GOT3 (cell line): ENCODE results near the gene C1orf122.
A peak's percentile ranks its signal among the peaks of the same experiment; 100 is the strongest.

ENCODE experiments used
- DNase-seq: peaks from one replicate; lab custom pipeline; 2025; ENCODE audit warnings: mixed read lengths; lab: John Stamatoyannopoulos, UW

Gene C1orf122

DNA sequence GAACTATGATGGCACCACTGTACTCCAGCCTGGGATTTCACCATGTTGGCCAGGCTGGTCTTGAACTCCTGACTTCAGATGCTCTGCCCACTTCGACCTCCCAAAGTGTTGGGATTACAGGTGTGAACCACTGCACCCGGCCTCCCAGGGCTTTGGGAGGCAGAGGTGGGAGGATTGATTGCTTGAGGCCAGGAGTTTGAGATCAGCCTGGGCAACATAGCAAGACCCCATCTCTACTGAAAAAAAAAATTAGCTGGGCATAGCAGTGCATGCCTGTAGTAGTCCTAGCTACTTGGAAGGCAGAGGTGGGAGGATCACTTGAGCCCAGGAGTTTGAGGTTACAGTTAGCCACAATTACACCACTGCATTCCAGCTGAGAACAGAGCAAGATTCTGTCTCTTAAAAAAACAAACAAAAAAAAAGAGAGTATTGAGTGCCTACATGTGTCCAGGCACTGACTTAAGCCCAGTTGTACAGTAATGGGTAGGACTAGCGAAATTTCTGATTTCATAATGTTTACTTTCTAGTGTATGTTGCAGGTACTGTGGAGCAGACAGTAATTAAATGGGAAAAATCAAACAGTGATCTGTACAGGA is 9.7 kb upstream of the C1orf122 start:
- DNase-seq, result no peak

DNA sequence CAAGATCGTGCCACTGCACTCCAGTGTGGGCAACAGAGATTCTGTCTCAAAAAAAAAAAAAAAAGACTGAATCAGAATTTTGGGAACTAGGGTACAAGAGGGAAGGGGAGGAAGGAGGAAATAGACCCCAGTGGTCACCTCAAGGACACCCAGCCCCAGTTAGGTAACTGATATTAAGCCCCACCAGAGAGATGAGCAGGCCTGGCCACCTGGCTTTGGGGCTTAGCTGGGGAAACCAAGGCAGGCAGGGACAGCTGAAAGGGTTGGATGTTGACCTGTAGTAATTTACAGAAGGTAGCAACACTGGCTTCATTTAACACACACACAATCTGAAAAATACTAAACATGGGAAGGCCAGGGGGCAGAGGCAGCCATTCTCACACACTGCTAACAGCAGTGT is 5.2 kb upstream of the C1orf122 start:
- no peak for DNase-seq

DNA sequence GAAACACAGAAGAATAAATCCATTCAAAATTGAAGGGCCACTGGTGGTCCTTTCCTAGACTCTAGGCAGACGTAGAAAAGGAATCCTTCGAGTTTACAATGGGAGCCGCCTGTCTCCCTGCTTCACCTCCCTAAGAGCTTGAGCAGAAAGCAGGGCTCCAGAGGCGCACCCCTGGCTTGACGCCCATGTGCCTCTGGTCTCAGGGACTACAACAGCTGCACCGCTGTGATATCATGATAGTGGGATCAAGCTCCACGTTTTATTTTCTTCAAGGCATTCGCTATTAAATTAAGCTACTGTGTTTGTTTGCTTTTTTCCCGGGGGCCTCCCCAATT is 403 bp upstream of the C1orf122 start:
- no peak for DNase-seq

DNA sequence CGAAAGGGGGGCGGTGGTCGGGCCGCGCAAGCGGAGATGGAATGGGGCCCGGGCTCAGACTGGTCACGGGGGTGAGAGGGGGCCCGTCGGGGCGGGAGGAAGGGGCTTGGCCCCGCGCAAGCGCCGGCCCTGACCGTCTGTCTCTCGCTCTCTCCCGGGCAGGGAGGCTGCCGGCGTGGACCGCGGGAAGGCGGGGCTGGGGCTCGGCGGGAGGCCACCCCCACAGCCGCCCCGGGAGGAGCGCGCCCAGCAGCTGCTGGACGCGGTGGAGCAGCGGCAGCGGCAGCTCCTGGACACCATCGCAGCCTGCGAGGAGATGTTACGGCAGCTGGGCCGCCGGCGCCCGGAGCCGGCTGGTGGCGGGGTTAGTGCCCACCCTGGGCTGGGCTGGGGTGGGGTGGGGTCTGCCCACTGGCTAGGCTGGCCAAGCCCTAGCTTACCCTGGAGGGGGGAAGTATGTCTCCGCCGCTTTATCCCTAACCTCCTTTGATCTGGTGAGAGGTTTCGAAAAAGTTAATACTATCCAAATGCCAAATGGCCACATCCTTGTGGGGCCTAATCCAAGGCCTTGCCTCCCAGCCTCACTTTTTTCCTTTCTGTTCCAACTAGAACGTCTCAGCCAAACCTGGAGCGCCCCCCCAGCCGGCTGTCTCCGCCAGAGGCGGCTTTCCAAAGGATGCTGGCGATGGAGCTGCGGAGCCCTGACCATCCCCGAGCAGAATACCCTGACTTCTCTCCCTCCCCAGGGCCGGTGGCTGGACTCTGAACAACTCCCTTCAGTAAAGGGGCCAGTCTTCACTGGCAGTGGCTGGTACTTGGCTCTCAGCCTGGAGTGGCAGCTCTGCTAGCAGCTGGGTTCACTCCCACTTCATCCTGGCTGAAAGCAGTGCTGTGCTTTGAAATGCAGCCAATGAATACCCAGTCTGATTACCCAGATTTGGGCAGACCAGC is 1.1 kb downstream of the C1orf122 start:
- DNase-seq, result peak; percentile 70

DNA sequence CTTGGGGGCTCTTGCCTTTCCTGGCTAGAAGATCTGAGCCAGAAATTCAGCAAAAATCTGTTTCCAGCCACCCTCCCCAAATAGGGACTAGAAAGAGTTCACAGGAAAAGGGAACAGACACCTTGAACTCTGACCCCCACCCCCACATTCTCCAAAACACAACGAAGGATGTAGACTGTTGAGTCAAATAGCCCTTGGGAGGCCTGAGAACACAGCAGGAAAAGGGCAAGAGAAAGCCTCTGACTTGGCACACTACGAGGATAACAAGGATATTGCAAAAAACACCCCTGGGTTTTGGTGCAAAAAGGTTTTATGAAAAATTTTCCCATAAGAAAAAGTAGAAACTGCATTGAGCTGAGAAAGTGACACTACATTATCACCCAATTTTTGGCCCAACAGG is 2.4 kb downstream of the C1orf122 start:
- no peak for DNase-seq

DNA sequence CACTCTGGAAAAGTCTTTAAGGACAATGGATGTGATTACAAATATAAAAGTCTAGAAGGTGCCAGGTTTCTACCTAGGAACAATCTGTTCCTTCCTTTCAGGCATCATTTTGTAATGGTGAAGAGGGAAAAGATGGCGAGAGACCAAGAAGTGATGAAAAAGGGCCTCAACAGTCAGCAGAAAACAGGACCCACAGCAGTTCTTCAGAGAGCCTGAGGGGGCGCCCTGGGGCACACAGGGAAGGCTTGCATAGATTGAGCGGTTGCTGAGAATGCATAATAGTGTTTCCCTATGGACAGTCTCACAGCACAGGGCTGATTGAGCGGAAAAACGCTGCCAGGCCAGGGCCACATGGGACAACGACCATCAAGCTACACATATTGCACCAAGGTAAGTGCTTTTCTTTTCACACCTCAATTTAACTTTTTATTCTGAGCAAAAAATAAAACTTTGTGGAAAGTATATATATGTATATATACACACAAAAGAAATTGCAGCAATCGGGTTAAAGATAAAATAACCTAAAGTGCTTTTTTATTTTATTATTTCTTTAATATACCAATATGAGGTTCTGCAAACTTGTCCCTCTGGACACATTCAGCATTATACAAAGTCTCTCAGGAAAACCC is 3.6 kb downstream of the C1orf122 start:
- no peak for DNase-seq

DNA sequence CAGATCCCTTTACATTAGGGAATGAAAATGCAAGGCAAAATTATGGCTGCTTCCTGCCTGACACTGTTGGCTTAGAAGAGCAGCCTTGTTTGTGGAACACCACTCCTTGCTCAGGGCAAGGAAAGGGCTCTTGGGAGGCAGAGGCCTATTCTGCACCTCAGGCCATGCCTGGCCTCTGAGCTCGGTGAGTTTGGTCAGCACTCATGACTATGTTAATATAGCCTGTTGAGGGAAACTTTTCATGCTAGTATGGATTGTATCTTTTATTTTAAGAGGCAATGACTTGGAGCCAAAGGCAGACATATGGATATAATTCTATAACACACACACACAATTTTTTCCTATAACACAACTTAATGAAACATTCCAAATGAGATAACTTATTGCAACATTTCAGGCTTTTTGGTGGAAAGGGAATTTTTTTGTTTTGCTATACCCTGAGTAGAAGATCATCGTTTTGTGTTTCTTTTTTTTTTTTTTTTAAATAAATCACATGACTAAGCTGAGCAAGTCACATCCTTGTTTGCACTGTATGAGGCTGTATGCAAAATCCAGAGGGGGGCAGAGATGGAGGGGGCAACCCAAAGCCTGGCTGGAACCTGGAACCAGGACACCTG is 6.0 kb downstream of the C1orf122 start:
- DNase-seq, result no peak

DNA sequence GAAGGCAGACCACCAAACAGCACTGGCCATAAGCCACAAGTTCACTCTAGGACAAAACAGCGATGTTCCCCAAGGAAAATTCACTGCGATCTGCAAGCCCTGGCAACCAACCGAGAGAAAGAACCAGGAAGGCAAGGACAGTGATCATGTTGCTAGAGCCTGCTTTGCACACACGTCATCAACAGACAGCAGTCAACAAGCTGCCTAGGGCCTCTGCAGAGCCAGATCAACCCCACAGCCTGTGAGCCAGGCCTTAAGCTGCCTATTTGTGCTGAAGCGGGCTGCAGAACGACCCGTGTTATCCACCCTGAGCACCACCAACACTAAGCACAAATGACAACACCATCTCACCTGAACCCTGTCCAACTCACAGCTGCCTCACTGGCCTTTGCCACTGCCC is 6.7 kb downstream of the C1orf122 start:
- no peak for DNase-seq

DNA sequence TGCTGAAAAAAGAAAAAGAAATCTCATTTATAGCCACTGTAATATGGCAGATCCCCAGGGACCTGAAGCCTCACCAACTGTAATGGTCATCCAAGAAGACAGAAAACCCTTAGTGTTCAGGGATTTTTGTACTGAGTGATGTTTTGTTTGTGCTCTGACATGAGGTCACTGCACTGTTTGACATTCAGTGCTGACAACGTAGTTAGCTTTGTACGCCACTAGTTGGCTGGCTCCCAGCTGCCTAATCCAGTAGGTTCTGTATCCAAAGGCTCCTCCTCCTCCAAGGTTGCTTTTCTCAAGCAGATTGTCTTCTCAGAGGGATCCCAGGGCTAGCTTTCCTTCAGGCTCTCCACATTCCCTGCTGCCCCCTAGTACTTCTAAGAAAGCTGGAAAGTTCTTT is 9.9 kb downstream of the C1orf122 start:
- DNase-seq, result no peak

DNA sequence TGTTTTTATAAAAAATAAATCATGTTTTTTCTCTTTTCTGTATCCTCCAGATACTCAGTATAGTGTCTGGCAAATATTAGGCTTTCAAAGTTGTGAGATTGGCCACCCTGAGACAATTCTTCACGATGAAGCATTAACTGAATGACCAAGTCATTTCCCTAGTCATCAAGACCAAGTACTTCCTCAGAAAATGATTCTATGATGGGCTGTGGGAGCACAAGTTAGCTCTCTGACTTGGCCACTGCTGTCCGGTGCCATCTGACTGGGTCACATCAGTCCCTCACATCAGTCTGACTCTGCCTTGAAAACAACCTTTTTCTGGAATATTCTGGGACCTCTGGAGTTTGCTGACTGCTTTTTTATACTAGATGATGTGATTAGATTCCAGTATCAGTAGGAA is 13.9 kb downstream of the C1orf122 start:
- no peak for DNase-seq

DNA sequence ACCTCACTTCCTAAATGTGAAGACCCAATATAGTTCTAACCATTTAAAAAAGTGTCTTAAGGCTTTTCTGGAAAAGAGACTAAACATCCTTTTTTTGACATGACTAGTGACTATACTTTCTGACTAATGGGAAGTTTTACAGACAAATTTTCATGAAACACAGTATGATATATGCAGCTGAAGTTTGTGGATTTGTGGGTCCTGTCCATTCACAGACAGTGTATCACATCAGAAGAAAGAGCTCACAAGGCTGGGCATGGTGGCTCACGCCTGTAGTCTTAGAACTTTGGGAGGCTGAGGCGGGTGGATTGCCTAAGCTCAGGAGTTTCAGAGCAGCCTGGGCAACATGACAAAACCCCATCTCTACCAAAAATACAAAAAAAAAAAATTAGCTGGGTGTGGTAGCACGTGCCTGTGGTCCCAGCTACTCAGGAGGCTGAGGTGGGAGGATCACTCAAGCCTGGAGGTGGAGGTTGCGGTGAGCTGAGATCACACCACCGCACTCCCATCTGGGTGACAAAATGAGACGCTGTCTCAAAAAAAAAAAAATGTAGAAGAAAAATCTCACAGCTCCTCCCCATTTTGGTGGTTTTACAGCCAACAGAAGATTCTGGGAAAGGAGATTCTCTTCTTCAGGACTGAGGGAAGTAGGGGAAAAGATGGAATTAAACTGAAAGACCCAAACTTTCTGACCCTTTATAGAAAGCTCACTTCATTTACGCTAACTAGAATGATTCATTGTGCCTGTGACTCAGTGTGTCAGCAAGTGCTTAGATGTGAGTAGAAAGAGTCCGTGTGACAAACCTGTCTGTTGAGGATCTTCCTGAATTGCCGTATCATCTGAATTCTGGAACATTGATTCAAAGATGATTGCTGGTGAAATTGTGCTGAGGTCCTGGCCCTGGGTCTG is 15.6 kb downstream of the C1orf122 start:
- DNase-seq, result no peak

DNA sequence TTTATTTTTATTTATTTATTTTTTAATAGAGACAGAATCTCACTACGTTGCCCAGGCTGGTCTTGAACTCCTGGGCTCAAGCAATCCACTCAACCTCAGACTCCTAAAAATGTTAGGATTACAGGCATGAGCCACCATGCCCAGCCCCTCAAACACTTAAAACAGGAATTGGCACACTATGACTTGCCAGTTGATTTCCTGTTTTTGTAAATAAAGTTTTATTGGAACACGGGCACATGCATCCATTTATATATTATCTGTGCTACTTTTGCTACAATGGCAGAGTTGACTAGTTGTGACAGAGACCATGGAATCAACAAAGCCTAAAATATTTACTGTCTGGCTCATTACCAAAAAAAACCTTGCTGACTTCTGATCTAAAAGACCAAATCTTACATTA is 16.4 kb downstream of the C1orf122 start:
- DNase-seq, result no peak

DNA sequence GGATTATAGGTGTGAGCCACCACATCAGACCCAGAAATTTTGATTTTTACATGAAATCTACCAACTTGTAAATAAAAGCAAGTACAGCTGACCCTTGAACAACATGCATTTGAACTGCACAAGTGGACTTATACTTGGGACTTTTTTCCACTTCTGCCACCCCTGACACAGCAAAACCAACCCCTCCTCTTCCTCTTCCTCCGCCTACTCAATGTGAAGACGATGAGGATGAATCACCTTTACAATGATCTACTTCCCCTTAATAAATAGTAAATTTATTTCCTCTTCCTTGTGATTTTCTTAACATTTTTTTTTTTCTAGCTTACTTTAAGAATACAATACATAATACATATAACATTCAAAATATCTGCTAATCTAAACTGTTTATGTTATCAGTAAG is 17.9 kb downstream of the C1orf122 start:
- no peak for DNase-seq

DNA sequence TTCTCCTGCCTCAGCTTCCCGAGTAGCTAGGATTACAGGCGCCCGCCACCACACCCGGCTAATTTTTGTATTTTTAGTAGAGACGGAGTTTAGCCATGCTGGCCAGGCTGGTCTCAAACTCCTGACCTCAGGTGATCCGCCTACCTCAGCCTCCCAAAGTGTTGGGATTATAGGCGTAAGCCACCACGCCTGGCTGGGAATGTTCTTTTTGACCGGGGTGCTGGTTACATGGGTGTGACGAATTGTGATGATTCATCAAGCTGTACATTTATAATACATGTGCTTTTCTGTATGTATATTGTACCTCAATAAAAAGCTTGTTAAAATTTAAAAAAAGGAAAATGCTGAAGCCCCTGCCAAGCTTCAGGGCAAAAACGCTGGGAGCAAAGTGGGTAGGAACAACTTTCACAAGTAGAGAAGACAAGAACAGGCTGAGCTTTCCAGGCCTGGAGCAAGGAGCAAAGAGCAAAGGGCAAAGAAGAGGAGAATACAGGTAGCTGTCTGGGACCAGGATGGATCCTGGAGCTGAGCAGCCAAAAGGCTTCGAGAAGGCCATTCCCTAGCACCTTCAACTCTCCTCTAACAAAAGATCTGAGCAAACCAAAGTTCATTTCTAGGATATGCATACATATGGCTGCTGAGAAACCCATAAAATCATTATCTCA is 21.0 kb downstream of the C1orf122 start:
- no peak for DNase-seq

DNA sequence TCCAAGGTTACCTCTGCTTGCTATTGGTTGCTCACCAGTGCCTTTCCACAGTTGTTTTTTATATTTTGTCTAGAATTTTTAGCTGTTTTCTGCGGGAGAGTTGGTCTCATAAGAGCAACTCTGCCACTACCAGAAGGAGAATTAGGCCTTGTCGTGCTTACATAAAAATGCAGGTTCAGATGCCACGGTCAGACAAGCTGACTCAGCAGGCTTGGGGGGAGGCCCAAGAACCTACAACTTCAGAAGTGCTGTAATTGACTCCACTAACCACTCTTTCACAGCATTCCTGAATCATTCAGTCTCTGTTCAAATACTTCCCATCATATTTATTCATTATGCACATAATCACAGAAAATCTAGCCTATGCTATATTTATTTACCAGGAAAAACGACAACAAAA is 23.5 kb downstream of the C1orf122 start:
- DNase-seq, result no peak

DNA sequence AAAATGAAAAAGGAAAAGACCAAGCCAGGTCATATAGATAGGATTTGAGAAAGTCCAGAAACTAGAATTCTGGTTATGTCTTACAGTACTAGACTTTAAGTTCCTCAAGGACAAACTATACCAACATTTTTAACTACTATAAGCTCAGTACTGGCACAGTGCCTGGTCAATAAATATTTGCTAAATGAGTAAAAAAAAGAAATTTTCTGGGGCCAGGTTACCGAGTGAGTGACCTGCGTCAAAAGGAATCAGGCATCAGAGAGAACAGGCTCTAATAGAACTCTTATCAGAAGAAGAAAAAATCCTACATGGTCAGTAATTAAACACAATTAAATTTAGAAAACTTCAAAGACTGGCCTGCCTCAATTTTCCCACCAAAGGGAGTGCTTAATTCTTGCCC is 24.2 kb downstream of the C1orf122 start:
- DNase-seq, result no peak

DNA sequence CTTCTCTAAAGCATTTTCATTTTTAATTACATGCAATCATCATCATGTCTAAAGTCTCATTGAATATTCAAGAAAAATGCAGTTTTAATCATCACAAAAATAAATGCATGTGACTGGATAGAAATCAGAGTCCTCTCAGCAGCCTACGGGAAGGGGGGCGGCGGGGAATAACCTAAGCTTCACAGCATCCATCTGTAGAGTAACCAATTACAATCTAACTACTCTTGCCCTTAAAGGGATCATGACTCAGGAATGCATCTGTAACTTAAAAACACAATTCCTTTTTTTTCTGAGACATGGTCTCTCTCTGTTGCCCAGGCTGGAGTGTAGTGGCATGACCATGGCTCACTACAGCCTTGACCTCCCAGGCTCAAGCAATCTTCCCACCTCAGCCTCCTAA is 29.2 kb downstream of the C1orf122 start:
- DNase-seq, result no peak

DNA sequence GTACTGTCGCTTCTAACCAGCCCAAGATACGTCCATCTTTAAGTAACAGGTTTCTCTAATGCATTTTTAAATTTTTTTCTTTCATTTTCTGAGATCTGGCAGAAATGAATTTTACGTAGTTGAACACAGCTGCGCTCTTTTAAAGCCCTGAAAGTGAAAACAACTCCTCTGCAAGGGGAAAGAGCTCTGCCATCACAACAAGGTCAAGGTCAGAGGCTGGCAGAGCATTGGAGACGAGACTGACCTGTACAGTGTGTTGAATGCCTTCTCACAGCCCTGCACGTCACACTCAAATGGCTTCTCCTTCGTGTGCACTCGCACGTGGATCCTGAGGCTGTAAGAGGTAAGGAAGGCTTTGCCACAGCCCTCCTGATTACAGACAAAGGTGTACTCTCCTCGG is 32.1 kb downstream of the C1orf122 start:
- no peak for DNase-seq

DNA sequence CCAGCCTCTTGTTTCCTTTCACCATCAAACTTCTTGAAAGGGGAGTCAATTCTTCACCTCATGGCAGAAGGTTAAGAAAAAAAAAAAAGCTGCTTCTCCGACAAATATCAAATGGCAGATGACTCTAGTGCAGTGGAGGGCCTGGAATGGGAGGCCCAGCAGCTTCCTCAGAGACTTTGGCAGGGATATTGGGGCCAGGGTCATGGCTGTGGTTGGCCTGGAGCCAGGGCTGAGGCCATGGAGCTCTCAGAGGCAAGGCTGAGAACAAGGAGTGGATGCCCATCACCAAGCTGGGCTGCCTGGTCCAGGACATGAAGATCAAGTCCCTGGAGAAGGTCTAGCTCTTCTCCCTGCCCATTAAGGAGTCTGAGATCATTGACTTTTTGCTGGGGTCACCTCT is 33.1 kb downstream of the C1orf122 start:
- DNase-seq, result no peak

DNA sequence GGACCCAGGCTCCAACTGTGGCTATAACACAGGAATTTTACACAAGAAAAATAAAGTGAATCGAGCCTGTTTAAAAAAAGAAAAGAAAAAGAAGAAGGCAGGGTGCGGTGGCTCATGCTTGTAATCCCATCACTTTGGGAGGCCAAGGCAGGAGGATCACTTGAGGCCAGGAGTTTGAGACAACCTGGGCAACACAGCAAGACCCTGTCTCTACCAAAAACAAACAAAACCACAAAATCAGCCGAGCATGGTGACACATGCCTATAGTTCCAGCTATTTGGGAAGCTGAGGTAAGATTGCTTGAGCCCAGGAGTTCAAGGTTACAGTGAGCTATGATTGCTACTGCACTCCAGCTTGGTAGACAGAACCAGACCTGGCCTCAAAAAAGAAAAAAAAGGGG is 34.1 kb downstream of the C1orf122 start:
- DNase-seq, result no peak

DNA sequence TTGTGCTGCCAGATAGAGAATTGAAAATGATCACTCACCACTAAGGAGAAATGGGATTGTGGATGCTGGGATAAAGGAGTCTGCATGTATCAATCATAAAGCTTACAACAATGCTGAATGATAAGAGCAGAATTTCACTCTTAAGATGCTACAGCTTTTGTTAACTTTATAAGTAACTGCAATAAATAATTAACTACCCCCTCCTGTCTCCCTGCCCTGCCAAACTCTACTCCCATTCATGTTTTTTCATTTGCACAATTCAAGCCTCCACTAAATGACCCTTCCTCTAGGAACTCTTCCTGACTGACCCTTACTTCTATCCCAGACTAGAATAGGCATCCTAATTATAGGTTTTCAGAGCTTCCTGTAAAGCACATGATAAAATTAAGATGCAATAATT is 36.9 kb downstream of the C1orf122 start:
- DNase-seq, result no peak
